ENCODE results near the gene ASAP3.

Gene ASAP3

GRCh38 chr1:23529146-23530086, 45.4 kb upstream of the ASAP3 start:
- TF ChIP-seq CTCF (IDR thresholded peaks at IDR 0.05; ENCODE audit: low read depth, low read length) = no peak
- no peak for DNase-seq (ENCODE audit: extremely low read depth, low read depth)

GRCh38 chr1:23528250-23528978, 44.4 kb upstream of the ASAP3 start:
- peak; percentile 44 for DNase-seq (ENCODE audit: extremely low read depth, low read depth)
- TF ChIP-seq CTCF (IDR thresholded peaks at IDR 0.05; ENCODE audit: low read depth, low read length) = no peak

- DNase-seq (ENCODE audit: extremely low read depth, low read depth) = no peak
- no peak; the same call in 1 of the 2 replicates for TF ChIP-seq CTCF (IDR thresholded peaks at IDR 0.05; ENCODE audit: low read depth, low read length)
Measured at GRCh38 chr1:23527900-23528249, 43.9 kb upstream of the ASAP3 start.

GRCh38 chr1:23527366-23527765, 43.4 kb upstream of the ASAP3 start:
- TF ChIP-seq CTCF (IDR thresholded peaks at IDR 0.05; ENCODE audit: low read depth, low read length) = no peak

GRCh38 chr1:23526329-23527041, 42.5 kb upstream of the ASAP3 start:
- no peak for DNase-seq (ENCODE audit: extremely low read depth, low read depth)
- TF ChIP-seq CTCF (IDR thresholded peaks at IDR 0.05; ENCODE audit: low read depth, low read length) = no peak

More at GRCh38 chr1:23527366-23527765, 43.4 kb upstream of the ASAP3 start:
- DNase-seq (ENCODE audit: extremely low read depth, low read depth) = no peak

- TF ChIP-seq CTCF (IDR thresholded peaks at IDR 0.05; ENCODE audit: low read depth, low read length) = no peak
- no peak for DNase-seq (ENCODE audit: extremely low read depth, low read depth)
Measured at GRCh38 chr1:23525558-23526250, 41.7 kb upstream of the ASAP3 start.

Measured in AG09319 (cell line).